HG03135 (cell line): ENCODE measurements around the gene INVS.
"Not testable (repeated sequence)": the region's sequence is repeated elsewhere in the genome, so short reads cannot be mapped to it uniquely, and the experiment has no call there.

Experiments used
- ATAC-seq: cut with Tn5 transposase; IDR thresholded peaks from one replicate; pipeline ENCODE4 v1.9.1; 2021; ENCODE audit warnings: mild to moderate bottlenecking, moderate library complexity; ENCODE audit not compliant: unreplicated experiment

Gene INVS

DNA sequence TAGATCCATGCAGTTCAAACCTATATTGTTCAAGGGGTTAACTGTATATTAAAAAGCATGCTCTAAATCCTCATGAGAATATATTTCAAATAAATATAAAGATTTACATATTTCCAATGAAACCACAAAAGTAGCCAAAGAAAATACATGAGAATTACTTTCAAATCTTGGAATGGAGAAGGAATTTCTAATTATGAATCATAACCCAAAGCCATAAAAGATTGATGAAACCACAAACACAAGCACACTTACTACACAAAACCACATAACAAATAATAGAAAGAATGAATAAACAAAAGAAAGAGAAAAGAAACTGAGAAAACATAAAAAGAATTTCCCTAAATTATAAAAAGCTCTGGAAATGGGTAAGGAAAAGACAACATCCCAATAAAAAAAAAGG is 16.3 kb upstream of the INVS start:
- ATAC-seq = no peak

GRCh38 chr9:100083448-100084127 is 15.5 kb upstream of the INVS start:
- peak; percentile 49 for ATAC-seq

- peak; percentile 48 for ATAC-seq
Measured at GRCh38 chr9:100084128-100084453, 15.0 kb upstream of the INVS start.

DNA sequence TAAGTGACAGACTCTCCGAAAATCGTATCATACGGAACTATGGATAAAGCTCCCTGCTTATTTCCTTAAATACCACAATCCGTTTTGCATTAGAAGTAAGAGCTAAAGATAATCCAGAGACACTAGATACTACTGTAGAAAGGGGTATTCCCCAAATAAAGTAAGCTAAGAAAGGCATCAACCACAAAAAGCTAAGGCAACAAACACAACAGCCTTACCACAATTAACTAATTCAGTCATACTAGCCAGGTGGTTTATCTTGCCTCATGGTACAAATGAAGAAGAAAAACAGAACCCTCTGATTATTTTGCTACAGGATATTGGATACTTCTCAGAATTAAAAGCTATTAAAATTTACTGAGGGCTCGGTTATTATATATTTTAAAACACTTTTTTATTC is 14.3 kb upstream of the INVS start:
- ATAC-seq = peak; percentile 74

GRCh38 chr9:100086097-100086635 is 12.9 kb upstream of the INVS start:
- no peak for ATAC-seq

DNA sequence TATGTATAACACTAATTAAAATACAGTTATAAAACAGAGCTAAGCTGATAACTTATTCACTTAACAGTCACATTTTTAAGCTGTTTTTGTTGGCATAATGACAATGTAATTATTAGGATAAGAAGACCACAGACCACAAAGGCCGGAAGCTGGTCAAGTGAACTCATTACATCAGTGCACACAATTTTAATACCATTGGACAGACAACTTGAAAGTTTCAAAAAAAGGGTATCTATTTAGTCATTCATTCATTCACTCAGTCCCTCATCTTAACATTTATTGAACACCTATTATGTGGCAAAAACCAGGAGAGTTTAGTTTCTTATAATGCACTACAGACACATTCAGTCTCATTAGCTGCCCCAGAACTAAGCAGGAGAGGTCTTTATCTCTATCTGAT is 11.8 kb upstream of the INVS start:
- no peak for ATAC-seq

GRCh38 chr9:100088202-100088601 is 10.8 kb upstream of the INVS start:
- ATAC-seq = no peak

DNA sequence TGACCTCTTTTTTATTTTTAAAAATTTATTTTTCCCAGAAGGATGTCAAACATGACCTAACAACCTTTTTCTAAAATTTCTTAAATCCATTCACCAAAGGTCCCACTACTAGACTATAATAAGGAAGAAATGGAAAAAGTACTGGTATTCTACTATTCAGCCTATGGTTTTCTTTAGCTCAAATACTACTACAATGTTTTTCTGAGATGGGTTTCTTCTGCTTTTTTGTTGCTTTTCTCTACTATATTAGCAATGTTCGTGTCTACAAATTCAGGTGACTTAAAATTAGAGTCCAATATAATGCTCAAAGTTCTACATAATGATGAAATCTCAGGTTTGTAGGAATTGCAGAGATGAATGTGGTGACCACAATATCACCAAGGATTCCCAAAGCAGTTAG is 8.2 kb upstream of the INVS start:
- no peak for ATAC-seq

- no peak for ATAC-seq
Measured at GRCh38 chr9:100091650-100092049, 7.4 kb upstream of the INVS start.

DNA sequence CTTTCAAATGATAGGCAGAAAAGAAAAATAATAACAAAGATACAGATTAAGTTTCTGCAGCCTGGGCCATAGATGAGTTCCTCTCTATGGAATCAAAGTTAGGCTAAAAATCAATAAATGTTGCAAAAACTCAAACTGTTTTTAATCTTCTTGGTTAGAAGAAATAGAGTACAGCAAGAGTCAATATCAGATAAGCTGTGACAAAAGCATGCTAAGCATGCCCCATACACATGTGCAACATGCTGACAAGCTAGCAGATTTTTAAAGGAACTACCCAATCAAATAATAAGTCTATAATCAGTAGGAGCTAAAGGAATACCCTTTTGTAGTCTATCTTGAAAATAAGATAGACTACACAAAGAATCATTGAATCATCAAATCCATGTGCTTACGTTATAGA is 7.0 kb upstream of the INVS start:
- no peak for ATAC-seq

DNA sequence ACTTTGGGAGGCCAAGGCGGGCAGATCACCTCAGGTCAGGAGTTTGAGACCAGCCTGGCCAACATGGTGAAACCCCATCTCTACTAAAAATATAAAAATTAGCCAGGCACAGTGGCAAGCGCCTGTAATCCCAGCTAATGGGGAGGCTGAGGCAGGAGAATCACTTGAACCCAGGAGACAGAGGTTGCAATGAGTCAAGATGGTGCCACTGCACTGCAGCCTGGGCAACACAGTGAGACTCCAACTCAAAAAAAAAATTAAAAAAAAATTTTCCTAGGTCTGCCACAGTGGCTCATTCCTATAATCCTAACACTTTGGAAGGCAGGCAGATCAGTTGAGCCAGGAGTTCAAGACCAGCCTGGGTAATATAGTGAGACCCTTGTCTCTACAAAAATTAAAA is 4.6 kb upstream of the INVS start:
- ATAC-seq = not testable (repeated sequence)

DNA sequence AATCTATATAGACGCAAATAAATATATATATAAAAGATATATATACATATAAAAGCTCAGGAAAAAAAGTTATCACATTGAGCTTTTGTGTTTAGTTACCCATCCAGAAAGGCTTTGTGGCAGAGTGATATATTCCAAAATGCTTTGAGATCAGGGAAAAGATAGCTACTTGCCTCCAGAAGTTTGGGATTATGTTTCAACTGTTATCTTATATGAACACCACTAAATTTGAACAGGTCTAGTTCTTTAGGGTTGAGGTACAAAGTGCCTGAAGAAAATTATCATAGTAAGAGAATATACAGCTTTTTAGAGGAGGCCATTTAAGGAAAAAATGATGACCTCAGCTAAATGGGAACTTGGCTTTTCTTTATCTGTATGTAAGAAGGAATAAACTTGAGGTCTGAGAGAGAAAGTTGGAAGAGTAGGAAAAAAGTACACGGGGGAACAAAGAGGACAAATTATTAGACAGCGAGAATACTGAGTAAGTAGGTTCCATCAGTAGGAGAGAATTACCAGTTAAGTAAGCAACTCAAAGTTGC is 2.6 kb upstream of the INVS start:
- ATAC-seq = no peak

DNA sequence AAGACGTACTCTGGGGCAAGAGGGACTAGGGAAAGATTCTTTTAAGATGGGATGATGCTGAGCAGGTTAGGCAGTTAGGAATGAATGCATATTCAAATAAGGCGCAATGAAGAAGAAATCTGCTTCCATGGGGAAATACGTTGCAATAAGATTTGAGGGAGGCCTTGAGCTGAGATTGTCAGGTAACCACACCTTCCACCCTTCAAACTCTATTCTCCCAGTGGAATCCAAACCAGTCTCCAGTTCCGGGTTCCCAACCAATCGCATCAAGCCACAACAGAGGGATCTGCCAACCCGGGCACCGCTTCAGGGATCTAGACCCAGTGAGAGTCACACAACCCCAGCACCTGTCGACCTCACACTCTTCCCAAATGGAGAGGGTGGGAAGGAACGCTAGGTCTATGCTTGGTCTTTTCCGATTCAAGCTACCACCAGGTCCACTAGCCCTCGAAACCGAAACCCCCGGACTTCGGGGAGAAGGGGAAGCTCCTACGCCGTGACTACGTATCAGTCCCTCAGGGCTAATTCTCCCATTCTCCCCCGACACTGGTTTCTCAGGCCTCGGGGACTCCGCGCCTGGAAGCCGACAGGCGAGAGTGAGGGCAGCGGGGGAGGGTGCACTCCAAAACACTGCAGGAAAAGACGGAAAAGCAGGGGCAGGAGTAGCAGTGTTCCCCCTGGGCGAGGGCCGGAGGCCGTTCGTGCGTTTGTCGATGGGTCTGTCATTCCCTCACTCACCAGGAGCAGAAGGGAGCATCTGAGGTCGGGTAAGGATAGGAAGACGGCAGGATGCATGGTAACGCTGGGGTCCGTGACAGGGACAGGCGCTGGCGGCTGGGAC is 777 bp upstream of the INVS start:
- ATAC-seq = peak; percentile 12

- peak; percentile 1 for ATAC-seq
Measured at GRCh38 chr9:100099722-100100042, 639 bp downstream of the INVS start.

- no peak for ATAC-seq
Measured at GRCh38 chr9:100100146-100100667, 1.2 kb downstream of the INVS start.

DNA sequence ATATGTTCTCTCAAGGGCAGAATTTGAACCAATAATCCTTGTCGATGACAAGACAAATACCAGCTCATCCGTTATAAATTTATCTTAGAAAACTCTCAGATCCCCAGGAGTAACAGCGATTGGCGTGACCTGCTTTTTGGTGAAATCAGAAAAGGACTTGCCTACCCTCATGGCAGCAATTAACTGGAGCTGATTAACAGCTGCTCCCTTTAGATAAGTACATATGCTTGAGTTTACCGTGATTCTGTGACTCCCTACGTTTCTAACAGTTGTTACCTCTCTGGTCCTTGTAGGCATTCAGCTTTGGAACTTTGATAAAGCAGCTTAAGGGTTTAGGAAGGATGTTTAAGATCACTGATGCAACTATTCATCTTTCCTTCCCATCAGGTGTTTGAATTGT is 2.6 kb downstream of the INVS start:
- no peak for ATAC-seq

GRCh38 chr9:100104314-100104713 is 5.3 kb downstream of the INVS start:
- ATAC-seq = no peak

- no peak for ATAC-seq
Measured at GRCh38 chr9:100105861-100106260, 6.8 kb downstream of the INVS start.

DNA sequence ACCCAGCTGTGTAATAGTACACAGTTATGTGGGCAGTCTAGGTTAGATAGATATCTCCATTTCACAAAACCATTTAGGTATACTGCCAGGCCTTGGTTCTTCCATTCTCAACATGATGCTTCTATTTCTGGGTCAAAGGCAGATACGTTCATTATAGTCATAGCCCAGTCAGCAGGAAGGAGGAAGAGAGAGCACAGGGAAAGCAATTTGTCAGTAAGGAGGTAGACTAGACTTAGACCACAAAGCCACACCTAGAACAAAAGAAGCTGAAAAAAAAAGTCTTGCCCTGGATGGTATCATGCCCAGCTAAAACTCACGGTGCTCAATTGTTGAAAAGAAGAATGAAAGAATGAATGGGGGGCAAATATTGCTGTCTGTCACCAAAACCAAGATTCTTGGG is 7.6 kb downstream of the INVS start:
- ATAC-seq = no peak

DNA sequence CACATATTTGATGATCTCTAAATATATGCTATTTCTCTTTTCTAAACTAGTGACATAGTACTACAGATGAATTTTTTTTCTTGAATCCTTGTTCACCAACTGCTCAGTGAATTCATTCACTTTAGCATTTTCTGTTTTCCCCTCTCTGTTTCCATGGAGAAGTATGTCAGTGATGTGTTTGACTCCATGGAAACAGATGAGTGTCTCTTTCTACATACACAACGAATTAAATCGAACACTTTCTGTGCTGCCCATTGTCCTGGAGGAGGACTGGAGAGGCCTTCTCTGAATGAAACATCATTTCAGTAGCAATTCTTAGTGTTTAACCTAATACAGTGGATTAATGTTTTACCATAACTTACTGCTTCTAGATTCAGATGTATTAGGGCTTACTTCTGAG is 9.5 kb downstream of the INVS start:
- ATAC-seq = no peak

- ATAC-seq = no peak
Measured at GRCh38 chr9:100111235-100111634, 12.2 kb downstream of the INVS start.
